WTC11 (cell line): Measurements from ENCODE around the gene SLITRK5. TPM values are rescaled to one million over a fixed set of nuclear protein-coding genes. Genes with fewer than 3 reads are reported as not detected.

Experiments used
- AFF4 ChIP-seq: sonication (generic); formaldehyde crosslinking; IDR thresholded peaks from 2 replicates; pipeline ENCODE4 v1.8.1; 2023; ENCODE audit warnings: mild to moderate bottlenecking, missing genetic modification reagents, borderline replicate concordance
- E2F5 ChIP-seq: sonication (generic); formaldehyde crosslinking; IDR thresholded peaks from 2 replicates; pipeline ENCODE4 v1.8.1; 2022; ENCODE audit warnings: mild to moderate bottlenecking, moderate library complexity, missing genetic modification reagents
- FOXP4 ChIP-seq: sonication (generic); formaldehyde crosslinking; IDR thresholded peaks from 2 replicates; pipeline ENCODE4 v1.8.0; 2022; ENCODE audit warnings: mild to moderate bottlenecking, missing genetic modification reagents
- IRF1 ChIP-seq: sonication (generic); formaldehyde crosslinking; IDR thresholded peaks from 2 replicates; pipeline ENCODE4 v1.8.0; 2023; ENCODE audit warnings: missing genetic modification reagents
- JUN ChIP-seq: sonication (generic); formaldehyde crosslinking; IDR thresholded peaks from 2 replicates; pipeline ENCODE4 v1.8.0; 2023; ENCODE audit warnings: mild to moderate bottlenecking, missing genetic modification reagents
- MXD4 ChIP-seq: fragments of 250-450 bp; sonication (Bioruptor Pico); IDR thresholded peaks from 2 replicates; pipeline ENCODE4 v1.8.0; 2021; ENCODE audit warnings: mild to moderate bottlenecking, moderate library complexity, borderline replicate concordance
- MYBL2 ChIP-seq: sonication (generic); formaldehyde crosslinking; IDR thresholded peaks from 2 replicates; pipeline ENCODE4 v1.8.1; 2023; ENCODE audit warnings: mild to moderate bottlenecking, moderate library complexity, missing genetic modification reagents
- NFATC4 ChIP-seq: fragments of 250-450 bp; sonication (Bioruptor Pico); IDR thresholded peaks from 2 replicates; pipeline ENCODE4 v1.9.0; 2021; ENCODE audit warnings: mild to moderate bottlenecking
- NFE2L1 ChIP-seq: sonication (generic); formaldehyde crosslinking; IDR thresholded peaks from 2 replicates; pipeline ENCODE4 v1.8.1; 2023; ENCODE audit warnings: missing genetic modification reagents
- NFYB ChIP-seq: sonication (generic); formaldehyde crosslinking; conservative IDR thresholded peaks from 2 replicates; pipeline ENCODE4 v1.8.0; 2022; ENCODE audit warnings: low read depth, missing genetic modification reagents
- PREB ChIP-seq: sonication (generic); formaldehyde crosslinking; IDR thresholded peaks from 2 replicates; pipeline ENCODE4 v1.8.1; 2022; ENCODE audit warnings: mild to moderate bottlenecking, missing genetic modification reagents, moderate library complexity, borderline replicate concordance
- RELA ChIP-seq: sonication (generic); formaldehyde crosslinking; IDR thresholded peaks from 2 replicates; pipeline ENCODE4 v1.8.1; 2022; ENCODE audit warnings: missing genetic modification reagents, mild to moderate bottlenecking, borderline replicate concordance
- SMAD4 ChIP-seq: sonication (generic); formaldehyde crosslinking; IDR thresholded peaks from 2 replicates; pipeline ENCODE4 v1.8.0; 2022; ENCODE audit warnings: mild to moderate bottlenecking, missing genetic modification reagents
- ZBTB21 ChIP-seq: sonication (generic); formaldehyde crosslinking; IDR thresholded peaks from 2 replicates; pipeline ENCODE4 v1.8.1; 2023; ENCODE audit warnings: mild to moderate bottlenecking, missing genetic modification reagents, borderline replicate concordance
- ZBTB43 ChIP-seq: sonication (generic); formaldehyde crosslinking; IDR thresholded peaks from 2 replicates; pipeline ENCODE4 v1.8.1; 2023; ENCODE audit warnings: mild to moderate bottlenecking, missing genetic modification reagents
- ZMAT4 ChIP-seq: fragments of 250-450 bp; sonication (Bioruptor Pico); IDR thresholded peaks from 2 replicates; pipeline ENCODE4 v1.9.0; 2021; ENCODE audit warnings: mild to moderate bottlenecking
- ZNF219 ChIP-seq: sonication (generic); formaldehyde crosslinking; IDR thresholded peaks from 2 replicates; pipeline ENCODE4 v1.8.0; 2023; ENCODE audit warnings: missing genetic modification reagents, mild to moderate bottlenecking, borderline replicate concordance
- ZNF281 ChIP-seq: sonication (generic); formaldehyde crosslinking; IDR thresholded peaks from 2 replicates; pipeline ENCODE4 v1.8.0; 2023; ENCODE audit warnings: mild to moderate bottlenecking, missing genetic modification reagents
- total RNA-seq: library from RNA; stranded (reverse); gene quantifications from 3 replicates; pipeline ENCODE4 v1.2.3, GENCODE V29; 2021

SLITRK5 gene
- total RNA-seq, 1 experiment from 2014 or later: 3.7 TPM

GRCh38 chr13:87677496-87678371 is 6.6 kb downstream of the SLITRK5 start (continued):
- TF ChIP-seq ZMAT4 (CRISPR knock-in tag) (no peak), MXD4 (CRISPR knock-in tag) (no peak), PREB (CRISPR knock-in tag) (no peak), ZBTB21 (peak; percentile 54; the same call in 1 of the 2 replicates), E2F5 (CRISPR knock-in tag) (peak; percentile 66), MYBL2 (CRISPR knock-in tag) (peak; percentile 91), SMAD4 (CRISPR knock-in tag) (0 out of 2 replicates have a peak, but pooled peaks have one; percentile 62), ZNF281 (CRISPR knock-in tag) (peak; percentile 81), NFYB (CRISPR knock-in tag) (no peak; the same call in 1 of the 2 replicates), FOXP4 (CRISPR knock-in tag) (peak; percentile 87), ZNF219 (CRISPR knock-in tag) (peak; percentile 68; the same call in 1 of the 2 replicates), NFE2L1 (CRISPR knock-in tag) (peak; percentile 73; the same call in 1 of the 2 replicates), RELA (CRISPR knock-in tag) (peak; percentile 27; the same call in 1 of the 2 replicates), ZBTB43 (CRISPR knock-in tag) (peak; percentile 76; the same call in 1 of the 2 replicates), AFF4 (CRISPR knock-in tag) (no peak; the same call in 1 of the 2 replicates), JUN (CRISPR knock-in tag) (no peak), IRF1 (CRISPR knock-in tag) (peak; percentile 83; the same call in 1 of the 2 replicates), NFATC4 (CRISPR knock-in tag) (no peak)
- TF ChIP-seq, all 79 proteins: peak for 34
